Type B pancreatic cell (in vitro differentiated cells): ENCODE results near the gene TOX3. TPM values are rescaled to one million over a fixed set of nuclear protein-coding genes. Genes with fewer than 3 reads are reported as not detected.

ENCODE experiments used
- DNase-seq: peaks from one replicate; pipeline ENCODE4 v3.0.0; 2021; ENCODE audit warnings: mixed read lengths; ENCODE audit not compliant: unreplicated experiment; ENCODE audit errors: extremely low spot score
- H3K27ac Mint-ChIP-seq: 2 replicates; pipeline ENCODE4 v1.8.0; 2021; ENCODE audit warnings: mild to moderate bottlenecking, mixed read lengths
- H3K27me3 Mint-ChIP-seq: 2 replicates; pipeline ENCODE4 v1.8.0; 2021; ENCODE audit warnings: mixed read lengths
- H3K36me3 Mint-ChIP-seq: 2 replicates; pipeline ENCODE4 v1.8.0; 2021; ENCODE audit warnings: mixed read lengths
- H3K4me1 Mint-ChIP-seq: one replicate; pipeline ENCODE4 v1.8.0; 2021; ENCODE audit warnings: mixed read lengths; ENCODE audit not compliant: unreplicated experiment
- H3K4me3 Mint-ChIP-seq: 2 replicates; pipeline ENCODE4 v1.8.0; 2021; ENCODE audit warnings: mild to moderate bottlenecking, mixed read lengths
- H3K9me3 Mint-ChIP-seq: 2 replicates; pipeline ENCODE4 v1.8.0; 2021; ENCODE audit warnings: mixed read lengths
- CTCF ChIP-seq: fragments of 200-600 bp; sonication (generic); conservative IDR thresholded peaks from 2 replicates; pipeline ENCODE4 v1.5.0; 2021; ENCODE audit warnings: antibody characterized with exemption, mild to moderate bottlenecking
- total RNA-seq: library from RNA; stranded (reverse); gene quantifications from 2 replicates; pipeline ENCODE4 v1.2.1, GENCODE V29; 2021; ENCODE audit warnings: low replicate concordance

Gene TOX3
- total RNA-seq, 1 donor from 2014 or later, result 18.4 TPM

- no peaks in the 10 kb centered on the region for H3K4me1 Mint-ChIP-seq
- H3K36me3 Mint-ChIP-seq, result no peaks in the 10 kb centered on the region
- H3K9me3 Mint-ChIP-seq, result no peaks in the 10 kb centered on the region
- DNase-seq, result no peak
- H3K27ac Mint-ChIP-seq, result no peak overlapping the region
- peaks cover 25% of the 10 kb centered on the region for H3K27me3 Mint-ChIP-seq
- TF ChIP-seq CTCF, result no peak
- H3K4me3 Mint-ChIP-seq, result no peak overlapping the region
Observed at GRCh38 chr16:52393448-52393847, 153.5 kb downstream of the TOX3 start.

- Mint-ChIP-seq H3K4me1 (peaks cover 5% of the 10 kb centered on the region), H3K9me3 (no peaks in the 10 kb centered on the region), H3K36me3 (no peaks in the 10 kb centered on the region), H3K27ac (no peak overlapping the region), H3K4me3 (no peak overlapping the region), H3K27me3 (peaks cover 33% of the 10 kb centered on the region)
- TF ChIP-seq CTCF, result no peak
- no peak for DNase-seq
Observed at GRCh38 chr16:52389045-52389444, 157.9 kb downstream of the TOX3 start.
